ENCODE data around the gene FMO1.

DNA sequence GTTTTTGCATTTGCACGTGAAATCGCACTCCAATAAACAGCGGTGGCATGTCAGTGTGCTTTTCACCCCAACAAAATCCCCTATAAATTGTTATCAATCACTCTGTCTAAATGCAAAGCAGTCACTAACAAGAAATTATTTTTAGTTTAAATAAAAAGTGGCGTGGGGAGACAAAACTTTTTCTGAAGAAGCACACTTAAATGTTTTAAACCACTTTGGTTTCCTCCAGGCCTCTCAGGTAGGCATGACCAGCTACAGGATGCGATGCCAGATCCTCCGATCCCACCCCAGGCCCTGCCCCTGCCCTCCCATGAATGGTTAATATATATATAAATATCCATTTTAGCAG, 3.6 kb downstream of the FMO1 start:
- TF ChIP-seq SNAI2 (CRISPR knock-in tag; IDR thresholded peaks at IDR 0.05) (no peak), ZC3H10 (CRISPR knock-in tag; IDR thresholded peaks at IDR 0.05) (no peak), PATZ1 (CRISPR knock-in tag; IDR thresholded peaks at IDR 0.05; ENCODE audit: borderline replicate concordance) (no peak), CSDC2 (CRISPR knock-in tag; IDR thresholded peaks at IDR 0.05) (no peak), ZFP30 (CRISPR knock-in tag; IDR thresholded peaks at IDR 0.05) (no peak), TSHZ2 (CRISPR knock-in tag; IDR thresholded peaks at IDR 0.05) (no peak), ARNTL (CRISPR knock-in tag; IDR thresholded peaks at IDR 0.05; ENCODE audit: borderline replicate concordance, low read depth) (no peak), POU6F1 (CRISPR knock-in tag; IDR thresholded peaks at IDR 0.05; ENCODE audit: borderline replicate concordance, low read depth) (no peak), CREB5 (CRISPR knock-in tag; IDR thresholded peaks at IDR 0.05; ENCODE audit: low read depth) (no peak), PPARA (CRISPR knock-in tag; IDR thresholded peaks at IDR 0.05; ENCODE audit: borderline replicate concordance) (no peak)
